Breast epithelium (tissue), 4 donors: Measurements from ENCODE around the gene SIRPG. TPM values are rescaled to one million over a fixed set of nuclear protein-coding genes. Genes with fewer than 3 reads are reported as not detected.

ENCODE experiments used
- DNase-seq, 2 donors: peaks; one replicate each; pipeline ENCODE4 v3.0.0-alpha.2; 2019; ENCODE audit warnings: low spot score in 2 of 2
- H3K27ac ChIP-seq, 2 donors: fragments of 200-600 bp; sonication (generic) in 1 of 2; one replicate each; pipeline ENCODE4 v1.5.1; 2016 to 2019; ENCODE audit warnings: mild to moderate bottlenecking in 1 of 2
- H3K27me3 ChIP-seq, 2 donors: fragments of 200-600 bp; sonication (generic) in 1 of 2; one replicate each; pipeline versions ENCODE4 v1.5.1 to v1.6.0; 2017 to 2019; ENCODE audit warnings: control low read depth in 1 of 2, mild to moderate bottlenecking in 1 of 2
- H3K36me3 ChIP-seq: fragments of 200-600 bp; one replicate; pipeline ENCODE4 v1.5.1; 2019
- H3K4me1 ChIP-seq, 2 donors: fragments of 200-600 bp; sonication (generic); one replicate each; pipeline ENCODE4 v1.5.1; 2016 to 2019; ENCODE audit warnings: control low read depth in 1 of 2
- H3K4me3 ChIP-seq, 3 donors: fragments of 200-600 bp; sonication (generic); 1 replicate in 2 of 3; 2 replicates in 1 of 3; pipeline ENCODE4 v1.5.1; 2016 to 2019; ENCODE audit warnings: mild to moderate bottlenecking in 3 of 3, moderate library complexity in 2 of 3
- H3K9me3 ChIP-seq, 2 donors: fragments of 200-600 bp; sonication (generic) in 1 of 2; one replicate each; pipeline ENCODE4 v1.5.1; 2016 to 2019; ENCODE audit warnings: control low read depth in 1 of 2
- CTCF ChIP-seq, 3 donors: fragments of 450-650 bp; IDR thresholded peaks; one replicate each; pipeline ENCODE4 v1.5.1; 2016 to 2017; ENCODE audit warnings: antibody characterized with exemption in 3 of 3, mild to moderate bottlenecking in 3 of 3, moderate library complexity in 3 of 3
- POLR2A ChIP-seq: fragments of 450-650 bp; IDR thresholded peaks from one replicate; pipeline ENCODE4 v1.6.1; 2016; ENCODE audit warnings: antibody characterized with exemption, mild to moderate bottlenecking, moderate library complexity
- POLR2AphosphoS5 ChIP-seq, 3 donors: sonication (generic); formaldehyde crosslinking; IDR thresholded peaks; one replicate each; pipeline ENCODE4 v1.6.1; 2017; ENCODE audit warnings: antibody characterized with exemption in 3 of 3
- intact Hi-C: fragments of 100-400 bp; cut with DNase I; formaldehyde crosslinking; loops from one replicate; pipeline ENCODE4 v1.15.1; 2023; ENCODE audit warnings: low total_unique reads
- total RNA-seq, 3 donors: library from RNA; depleted of rRNA; stranded (reverse); fragments of >200 nt; gene quantifications; one replicate each; pipeline ENCODE4 v1.1.0, GENCODE V29; 2016

Gene SIRPG
- total RNA-seq, 3 donors from 2014 or later: not detected

GRCh38 chr20:1626528-1627199 is 30.9 kb downstream of the SIRPG start:
- Histone ChIP-seq H3K27me3 (no peaks in the 10 kb centered on the region), H3K4me1 (no peaks in the 10 kb centered on the region), H3K36me3 (no peaks in the 10 kb centered on the region), H3K9me3 (no peaks in the 10 kb centered on the region), H3K4me3 (no peak overlapping the region), H3K27ac (no peak overlapping the region)
- no peak for TF ChIP-seq POLR2AphosphoS5 (IDR thresholded peaks at IDR 0.05)
- no peak for TF ChIP-seq POLR2A
- TF ChIP-seq CTCF (IDR thresholded peaks at IDR 0.05): no peak
- no peak for DNase-seq
- intact Hi-C loops: loop anchor here (10.0 kb wide), 1 partner anchor 372 kb away; no protein-coding TSS in a partner anchor

GRCh38 chr20:1625083-1625690 is 32.4 kb downstream of the SIRPG start:
- no peaks in the 10 kb centered on the region for H3K4me1 ChIP-seq
- intact Hi-C loops: loop anchor here (10.0 kb wide), 1 partner anchor 370 kb away; no protein-coding TSS in a partner anchor
- H3K4me3 ChIP-seq: no peak overlapping the region
- no peak for TF ChIP-seq POLR2AphosphoS5 (IDR thresholded peaks at IDR 0.05)
- no peak for TF ChIP-seq POLR2A
- TF ChIP-seq CTCF (IDR thresholded peaks at IDR 0.05): no peak
- DNase-seq: no peak
- no peaks in the 10 kb centered on the region for H3K9me3 ChIP-seq
- H3K27ac ChIP-seq: no peak overlapping the region
- H3K36me3 ChIP-seq: no peaks in the 10 kb centered on the region
- no peaks in the 10 kb centered on the region for H3K27me3 ChIP-seq

GRCh38 chr20:1623501-1624205 is 33.9 kb downstream of the SIRPG start:
- no peak for DNase-seq
- peaks cover 7 to 8% of the 10 kb centered on the region in 2 donors for H3K9me3 ChIP-seq
- H3K4me3 ChIP-seq: no peak overlapping the region
- no peaks in the 10 kb centered on the region for H3K4me1 ChIP-seq
- intact Hi-C loops: loop anchor here (10.0 kb wide), 1 partner anchor 369 kb away; no protein-coding TSS in a partner anchor
- TF ChIP-seq CTCF (IDR thresholded peaks at IDR 0.05) (no peak), POLR2AphosphoS5 (IDR thresholded peaks at IDR 0.05) (no peak), POLR2A (no peak)
- no peaks in the 10 kb centered on the region for H3K27me3 ChIP-seq
- H3K27ac ChIP-seq: no peak overlapping the region
- no peaks in the 10 kb centered on the region for H3K36me3 ChIP-seq

GRCh38 chr20:1622450-1622849 is 35.1 kb downstream of the SIRPG start:
- no peak overlapping the region for H3K27ac ChIP-seq
- no peak for TF ChIP-seq POLR2AphosphoS5 (IDR thresholded peaks at IDR 0.05)
- no peak for TF ChIP-seq CTCF (IDR thresholded peaks at IDR 0.05)
- no peak for TF ChIP-seq POLR2A
- H3K4me1 ChIP-seq: no peaks in the 10 kb centered on the region
- H3K9me3 ChIP-seq: peaks cover 8 to 14% of the 10 kb centered on the region in 2 donors
- H3K36me3 ChIP-seq: no peaks in the 10 kb centered on the region
- H3K27me3 ChIP-seq: no peaks in the 10 kb centered on the region
- no peak overlapping the region for H3K4me3 ChIP-seq
- no peak for DNase-seq
- intact Hi-C loops: loop anchor here (10.0 kb wide), 1 partner anchor 368 kb away; no protein-coding TSS in a partner anchor

- Histone ChIP-seq H3K4me1 (no peaks in the 10 kb centered on the region), H3K27ac (no peak overlapping the region), H3K4me3 (no peak overlapping the region), H3K36me3 (no peaks in the 10 kb centered on the region), H3K27me3 (no peaks in the 10 kb centered on the region), H3K9me3 (peaks cover 8 to 14% of the 10 kb centered on the region in 2 donors)
- intact Hi-C loops: loop anchor here (10.0 kb wide), 1 partner anchor 367 kb away; no protein-coding TSS in a partner anchor
- DNase-seq: no peak
- TF ChIP-seq CTCF (IDR thresholded peaks at IDR 0.05) (no peak), POLR2AphosphoS5 (IDR thresholded peaks at IDR 0.05) (no peak), POLR2A (no peak)
Measured at GRCh38 chr20:1621316-1621715, 36.3 kb downstream of the SIRPG start.
